Left renal pelvis (tissue), 4 donors: ENCODE measurements around the gene TUBGCP6. TPM values are rescaled to one million over a fixed set of nuclear protein-coding genes. Genes with fewer than 3 reads are reported as not detected.
"Not testable (repeated sequence)": the region's sequence is repeated elsewhere in the genome, so short reads cannot be mapped to it uniquely, and the experiment has no call there.

Experiments used
- DNase-seq, 4 donors: peaks; one replicate each; pipeline ENCODE4 v3.0.0-alpha.2; 2013; ENCODE audit warnings: low read depth in 4 of 4, low spot score in 3 of 4
- polyA plus RNA-seq, 4 donors: library from polyadenylated mRNA; unstranded; fragments of 120-200 nt; gene quantifications; one replicate each; pipeline ENCODE4 v1.2.1, GENCODE V29; 2013; ENCODE audit not compliant: insufficient read length in 4 of 4

Gene TUBGCP6
- polyA plus RNA-seq, 4 donors: 24.2 to 47.3 (median 34.6) TPM

- no peak for DNase-seq
Measured at GRCh38 chr22:50173983-50174355, 70.9 kb downstream of the TUBGCP6 start.

GRCh38 chr22:50173311-50173982 lies 71.4 kb downstream of the TUBGCP6 start:
- no peak for DNase-seq

GRCh38 chr22:50171965-50172421 lies 72.8 kb downstream of the TUBGCP6 start:
- DNase-seq: no peak

GRCh38 chr22:50171319-50171964 lies 73.4 kb downstream of the TUBGCP6 start:
- no peak for DNase-seq

GRCh38 chr22:50170453-50171318 lies 74.1 kb downstream of the TUBGCP6 start, which contains the start of gene PANX2:
Gene PANX2, plus strand, starts transcription at chr22:50170731. Its CDS starts 0 bp downstream, at chr22:50170731.
- no peak for DNase-seq

- DNase-seq: no peak
Measured at GRCh38 chr22:50169774-50170341, 75.0 kb downstream of the TUBGCP6 start.

GRCh38 chr22:50169181-50169759 lies 75.6 kb downstream of the TUBGCP6 start:
- DNase-seq: no peak

- DNase-seq: not testable (repeated sequence)
Measured at GRCh38 chr22:50168490-50169180, 76.2 kb downstream of the TUBGCP6 start.

- no peak for DNase-seq
Measured at GRCh38 chr22:50167689-50168489, 76.9 kb downstream of the TUBGCP6 start.

Other genes starting within 250 kb of the TUBGCP6 start
- under 1 TPM in 3 of 4 donors, not detected in 1; 0.04 to 0.07 (median 0.05) TPM for gene IL17REL, start 232.3 kb downstream of the TUBGCP6 start, polyA plus RNA-seq
- gene TTLL8, start 186.7 kb downstream of the TUBGCP6 start, polyA plus RNA-seq: under 1 TPM in 1 of 4 donors, not detected in 3; 0.05 TPM
- gene MLC1, start 159.6 kb downstream of the TUBGCP6 start, polyA plus RNA-seq: 1 to 10 TPM in 1 of 4 donors, under 1 TPM in 3; 0.60 to 1.0 (median 0.86) TPM
- under 1 TPM; 0.24 to 0.75 (median 0.60) TPM for gene MOV10L1, start 155.0 kb downstream of the TUBGCP6 start, polyA plus RNA-seq
- 1 to 10 TPM in 2 of 4 donors, under 1 TPM in 2; 0.12 to 2.3 (median 1.2) TPM for gene PANX2, start 74.3 kb downstream of the TUBGCP6 start, polyA plus RNA-seq
- 10 to 100 TPM; 14.0 to 33.4 (median 19.3) TPM for gene TRABD, start 59.1 kb downstream of the TUBGCP6 start, polyA plus RNA-seq
- 10 to 100 TPM; 12.5 to 33.0 (median 16.3) TPM for gene SELENOO, start 44.0 kb downstream of the TUBGCP6 start, polyA plus RNA-seq
- 10 to 100 TPM; 15.9 to 37.2 (median 20.3) TPM for gene HDAC10, start 6.2 kb upstream of the TUBGCP6 start, polyA plus RNA-seq
- 10 to 100 TPM in 3 of 4 donors, 1 to 10 TPM in 1; 9.7 to 17.7 (median 15.6) TPM for gene MAPK12, start 16.7 kb upstream of the TUBGCP6 start, polyA plus RNA-seq
- 1 to 10 TPM; 6.0 to 9.7 (median 7.9) TPM for gene MAPK11, start 25.4 kb upstream of the TUBGCP6 start, polyA plus RNA-seq
- 100 to 1,000 TPM; 126 to 249 (median 214) TPM for gene PLXNB2, start 62.6 kb upstream of the TUBGCP6 start, polyA plus RNA-seq
- 10 to 100 TPM in 3 of 4 donors, 1 to 10 TPM in 1; 9.8 to 20.1 (median 14.9) TPM for gene DENND6B, start 82.0 kb upstream of the TUBGCP6 start, polyA plus RNA-seq
- 10 to 100 TPM; 30.2 to 58.8 (median 35.4) TPM for gene PPP6R2, start 98.3 kb upstream of the TUBGCP6 start, polyA plus RNA-seq
- 10 to 100 TPM; 25.9 to 47.1 (median 34.9) TPM for gene SBF1, start 230.0 kb upstream of the TUBGCP6 start, polyA plus RNA-seq
- 1 to 10 TPM in 3 of 4 donors, under 1 TPM in 1; 0.83 to 7.4 (median 3.9) TPM for gene ADM2, start 236.5 kb upstream of the TUBGCP6 start, polyA plus RNA-seq
- gene MIOX, start 241.8 kb upstream of the TUBGCP6 start, polyA plus RNA-seq: 10 to 100 TPM in 1 of 4 donors, 1 to 10 TPM in 2, under 1 TPM in 1; 0.44 to 12.5 (median 6.1) TPM